ENCODE results near the gene CHP1.
"Not testable (repeated sequence)": the region's sequence is repeated elsewhere in the genome, so short reads cannot be mapped to it uniquely, and the experiment has no call there.

DNA sequence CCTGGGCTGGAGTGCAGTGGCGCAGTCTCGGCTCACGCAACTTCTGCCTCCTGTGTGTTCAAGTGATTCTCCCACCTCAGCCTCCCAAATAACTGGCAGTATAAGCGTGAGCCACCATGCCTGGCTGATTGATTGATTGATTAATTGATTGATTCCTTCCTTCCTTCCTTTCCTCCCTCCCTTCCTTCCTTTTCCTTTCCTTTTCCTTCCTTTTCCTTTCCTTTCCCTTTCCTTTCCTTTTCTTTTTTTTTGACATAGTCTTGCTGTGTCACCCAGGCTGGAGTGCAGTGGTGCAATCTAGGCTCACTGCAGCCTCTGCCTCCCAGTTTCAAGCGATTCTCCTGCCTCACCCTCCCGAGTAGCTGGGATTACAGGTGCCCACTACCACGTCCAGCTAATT lies 29.9 kb downstream of the CHP1 start:
- TF ChIP-seq, protein P1, sequence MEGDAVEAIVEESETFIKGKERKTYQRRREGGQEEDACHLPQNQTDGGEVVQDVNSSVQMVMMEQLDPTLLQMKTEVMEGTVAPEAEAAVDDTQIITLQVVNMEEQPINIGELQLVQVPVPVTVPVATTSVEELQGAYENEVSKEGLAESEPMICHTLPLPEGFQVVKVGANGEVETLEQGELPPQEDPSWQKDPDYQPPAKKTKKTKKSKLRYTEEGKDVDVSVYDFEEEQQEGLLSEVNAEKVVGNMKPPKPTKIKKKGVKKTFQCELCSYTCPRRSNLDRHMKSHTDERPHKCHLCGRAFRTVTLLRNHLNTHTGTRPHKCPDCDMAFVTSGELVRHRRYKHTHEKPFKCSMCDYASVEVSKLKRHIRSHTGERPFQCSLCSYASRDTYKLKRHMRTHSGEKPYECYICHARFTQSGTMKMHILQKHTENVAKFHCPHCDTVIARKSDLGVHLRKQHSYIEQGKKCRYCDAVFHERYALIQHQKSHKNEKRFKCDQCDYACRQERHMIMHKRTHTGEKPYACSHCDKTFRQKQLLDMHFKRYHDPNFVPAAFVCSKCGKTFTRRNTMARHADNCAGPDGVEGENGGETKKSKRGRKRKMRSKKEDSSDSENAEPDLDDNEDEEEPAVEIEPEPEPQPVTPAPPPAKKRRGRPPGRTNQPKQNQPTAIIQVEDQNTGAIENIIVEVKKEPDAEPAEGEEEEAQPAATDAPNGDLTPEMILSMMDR (IDR thresholded peaks at IDR 0.05), result not testable (repeated sequence)
- TF ChIP-seq EP300, POLR2A (IDR thresholded peaks at IDR 0.05): not testable (repeated sequence)
